ENCODE data around the gene CCN5.

DNA sequence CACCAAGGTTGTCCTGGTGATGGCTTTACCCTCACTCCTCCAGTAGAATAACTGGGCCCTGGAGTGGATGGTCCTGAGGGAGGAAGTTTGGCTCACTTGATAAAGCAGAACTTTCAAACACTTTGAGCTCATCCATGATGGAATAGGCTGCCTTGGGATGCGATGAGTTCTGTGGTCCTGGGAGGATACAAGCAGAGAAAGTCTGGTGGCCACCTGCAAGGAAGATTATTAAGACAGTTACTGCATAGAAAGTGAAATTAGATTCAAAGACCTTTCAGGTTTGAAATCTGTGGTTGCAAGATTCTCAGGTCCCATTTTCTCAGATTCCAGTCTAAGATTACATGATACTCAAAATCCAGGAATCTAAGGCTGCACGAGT lies 19.9 kb upstream of the CCN5 start:
- TF ChIP-seq, protein P1, sequence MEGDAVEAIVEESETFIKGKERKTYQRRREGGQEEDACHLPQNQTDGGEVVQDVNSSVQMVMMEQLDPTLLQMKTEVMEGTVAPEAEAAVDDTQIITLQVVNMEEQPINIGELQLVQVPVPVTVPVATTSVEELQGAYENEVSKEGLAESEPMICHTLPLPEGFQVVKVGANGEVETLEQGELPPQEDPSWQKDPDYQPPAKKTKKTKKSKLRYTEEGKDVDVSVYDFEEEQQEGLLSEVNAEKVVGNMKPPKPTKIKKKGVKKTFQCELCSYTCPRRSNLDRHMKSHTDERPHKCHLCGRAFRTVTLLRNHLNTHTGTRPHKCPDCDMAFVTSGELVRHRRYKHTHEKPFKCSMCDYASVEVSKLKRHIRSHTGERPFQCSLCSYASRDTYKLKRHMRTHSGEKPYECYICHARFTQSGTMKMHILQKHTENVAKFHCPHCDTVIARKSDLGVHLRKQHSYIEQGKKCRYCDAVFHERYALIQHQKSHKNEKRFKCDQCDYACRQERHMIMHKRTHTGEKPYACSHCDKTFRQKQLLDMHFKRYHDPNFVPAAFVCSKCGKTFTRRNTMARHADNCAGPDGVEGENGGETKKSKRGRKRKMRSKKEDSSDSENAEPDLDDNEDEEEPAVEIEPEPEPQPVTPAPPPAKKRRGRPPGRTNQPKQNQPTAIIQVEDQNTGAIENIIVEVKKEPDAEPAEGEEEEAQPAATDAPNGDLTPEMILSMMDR (IDR thresholded peaks at IDR 0.05): no peak
- TF ChIP-seq POLR2A (IDR thresholded peaks at IDR 0.05) (no peak), POLR2AphosphoS5 (IDR thresholded peaks at IDR 0.05; ENCODE audit: insufficient read depth in 1 of 2, low read depth in 1 of 2) (no peak)

All from vagina (tissue), 2 donors.